GM19351 (cell line): ENCODE data around the gene RFT1.

Source experiments
- ATAC-seq: cut with Tn5 transposase; IDR thresholded peaks from one replicate; pipeline ENCODE4 v1.9.1; 2021; ENCODE audit warnings: mild to moderate bottlenecking, moderate library complexity; ENCODE audit not compliant: unreplicated experiment

RFT1 gene

DNA sequence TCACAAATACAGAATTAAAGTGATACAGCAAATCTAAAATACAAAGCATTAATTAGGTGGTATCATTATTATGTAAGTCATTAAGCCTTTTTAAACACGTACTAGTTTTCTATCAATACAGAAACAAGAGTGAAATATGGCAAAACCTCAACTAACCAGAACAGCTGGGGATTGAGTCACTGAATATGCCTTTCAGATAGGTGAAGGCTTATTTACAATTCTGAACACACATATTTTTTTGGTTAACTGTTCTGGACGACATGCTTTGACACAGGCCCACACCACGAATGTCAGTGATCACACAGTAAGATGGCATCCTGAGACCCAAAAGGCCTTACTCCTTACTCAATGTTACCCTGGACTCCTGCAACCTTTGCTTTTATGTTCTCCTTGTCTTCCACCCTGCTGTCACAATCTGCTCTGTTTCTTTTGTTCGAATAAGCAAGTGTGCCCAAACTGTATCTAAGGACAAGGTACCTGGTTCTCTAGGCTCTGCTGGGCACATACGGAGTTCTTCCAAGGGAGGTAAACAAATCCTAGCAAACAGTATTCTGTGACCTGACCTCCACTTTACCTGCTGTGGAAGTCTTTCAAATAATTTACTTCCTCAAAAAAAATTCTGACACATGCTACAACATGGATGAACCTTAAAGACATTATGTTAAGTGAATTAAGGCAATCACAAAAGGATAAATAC is 91.4 kb downstream of the RFT1 start:
- no peak for ATAC-seq
